ENCODE results near the gene PIK3R3. TPM values are rescaled to one million over a fixed set of nuclear protein-coding genes. Genes with fewer than 3 reads are reported as not detected.

Gene PIK3R3
- total and polyA plus RNA-seq, 9 of the 15 experiments (the other 6 are each of a cell fraction or from before 2014, with no cell fraction given): 1.4 to 7.7 (median 4.6) TPM

- TF ChIP-seq KLF10 (CRISPR knock-in tag; IDR thresholded peaks at IDR 0.05): no peak
- TF ChIP-seq CAMTA2 (CRISPR knock-in tag; conservative IDR thresholded peaks at IDR 0.05): no peak
- no peak for TF ChIP-seq CBFA2T2 (conservative IDR thresholded peaks at IDR 0.05)
- TF ChIP-seq C11orf30 (IDR thresholded peaks at IDR 0.05; ENCODE audit: low read depth): peak; percentile 63
- TF ChIP-seq ZNF354B (CRISPR knock-in tag; IDR thresholded peaks at IDR 0.05): no peak
- TF ChIP-seq MAFG (tag; conservative IDR thresholded peaks at IDR 0.05): 0 out of 2 replicates have a peak, but pooled peaks have one; percentile 25
- TF ChIP-seq E2F6 (IDR thresholded peaks at IDR 0.05; ENCODE audit: borderline replicate concordance in 1 of 2, extremely low read depth in 1 of 2, insufficient read depth in 1 of 2, insufficient read length in 1 of 2, low read depth in 1 of 2, low read length in 1 of 2, poor library complexity in 1 of 2, severe bottlenecking in 1 of 2): peak in 1 of 2 experiments; percentile 56
- no peak for TF ChIP-seq ZNF274 (IDR thresholded peaks at IDR 0.05; ENCODE audit: borderline replicate concordance, low read depth, low read length)
- no peak for TF ChIP-seq PHB (CRISPR knock-in tag; IDR thresholded peaks at IDR 0.05)
- TF ChIP-seq L3MBTL2 (IDR thresholded peaks at IDR 0.05): peak; percentile 75
- no peak for TF ChIP-seq RNF2 (IDR thresholded peaks at IDR 0.05)
- no peak for TF ChIP-seq GTF3C2 (IDR thresholded peaks at IDR 0.05; ENCODE audit: borderline replicate concordance, extremely low read depth, insufficient read length)
- TF ChIP-seq ZNF316 (IDR thresholded peaks at IDR 0.05): peak; percentile 77
- no peak for TF ChIP-seq FOXP1 (CRISPR knock-in tag; IDR thresholded peaks at IDR 0.05)
- no peak for TF ChIP-seq ELF2 (CRISPR knock-in tag; IDR thresholded peaks at IDR 0.05)
- TF ChIP-seq PPARD (CRISPR knock-in tag; IDR thresholded peaks at IDR 0.05): no peak
- no peak for TF ChIP-seq HMG20A (CRISPR knock-in tag; conservative IDR thresholded peaks at IDR 0.05)
- no peak for TF ChIP-seq GABPA (tag; conservative IDR thresholded peaks at IDR 0.05; ENCODE audit: low read depth)
- no peak for TF ChIP-seq ZNF764 (CRISPR knock-in tag; IDR thresholded peaks at IDR 0.05; ENCODE audit: low read depth)
Observed at GRCh38 chr1:46169811-46170454, 37.5 kb upstream of the PIK3R3 start (continued).

Data from K562 (cell line).